ENCODE data around the gene ACSS3. TPM values are rescaled to one million over a fixed set of nuclear protein-coding genes. Genes with fewer than 3 reads are reported as not detected.
"Not testable (repeated sequence)": the region's sequence is repeated elsewhere in the genome, so short reads cannot be mapped to it uniquely, and the experiment has no call there.

The ACSS3 gene, protein sequence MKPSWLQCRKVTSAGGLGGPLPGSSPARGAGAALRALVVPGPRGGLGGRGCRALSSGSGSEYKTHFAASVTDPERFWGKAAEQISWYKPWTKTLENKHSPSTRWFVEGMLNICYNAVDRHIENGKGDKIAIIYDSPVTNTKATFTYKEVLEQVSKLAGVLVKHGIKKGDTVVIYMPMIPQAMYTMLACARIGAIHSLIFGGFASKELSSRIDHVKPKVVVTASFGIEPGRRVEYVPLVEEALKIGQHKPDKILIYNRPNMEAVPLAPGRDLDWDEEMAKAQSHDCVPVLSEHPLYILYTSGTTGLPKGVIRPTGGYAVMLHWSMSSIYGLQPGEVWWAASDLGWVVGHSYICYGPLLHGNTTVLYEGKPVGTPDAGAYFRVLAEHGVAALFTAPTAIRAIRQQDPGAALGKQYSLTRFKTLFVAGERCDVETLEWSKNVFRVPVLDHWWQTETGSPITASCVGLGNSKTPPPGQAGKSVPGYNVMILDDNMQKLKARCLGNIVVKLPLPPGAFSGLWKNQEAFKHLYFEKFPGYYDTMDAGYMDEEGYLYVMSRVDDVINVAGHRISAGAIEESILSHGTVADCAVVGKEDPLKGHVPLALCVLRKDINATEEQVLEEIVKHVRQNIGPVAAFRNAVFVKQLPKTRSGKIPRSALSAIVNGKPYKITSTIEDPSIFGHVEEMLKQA
- polyA plus RNA-seq (2013, experiment 1 of 2; ENCODE audit: insufficient read length) = 2.8 TPM
- polyA plus RNA-seq (2013, experiment 2 of 2; ENCODE audit: insufficient read length) = 2.8 TPM

GRCh38 chr12:81077686-81078441 is at the start of gene ACSS3:
Gene ACSS3, plus strand, starts transcription at chr12:81078079. Its CDS starts 42 bp downstream, at chr12:81078121.
- peak; percentile 23 for DNase-seq

DNA sequence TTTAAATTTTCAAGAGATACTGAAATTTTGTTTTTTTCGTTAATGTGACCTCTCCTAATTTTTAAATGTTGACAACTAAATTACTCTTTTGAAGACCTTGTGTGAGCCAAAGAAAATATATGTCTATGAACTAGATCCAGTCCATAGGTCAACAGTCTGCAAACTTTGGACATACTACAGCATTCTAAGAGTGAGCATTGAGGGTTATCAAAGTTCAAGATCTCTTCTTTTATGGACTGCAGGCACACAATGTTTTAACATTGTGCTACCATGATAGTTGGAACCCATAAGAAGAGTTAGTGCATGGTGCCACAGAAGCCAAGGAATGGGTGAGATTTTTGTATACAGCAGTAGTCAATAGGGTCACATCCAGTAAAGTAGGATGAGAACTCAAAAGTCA is 43.0 kb upstream of the ACSS3 start:
- no peak for DNase-seq

GRCh38 chr12:81039231-81039630 is 38.6 kb upstream of the ACSS3 start:
- DNase-seq = no peak

DNA sequence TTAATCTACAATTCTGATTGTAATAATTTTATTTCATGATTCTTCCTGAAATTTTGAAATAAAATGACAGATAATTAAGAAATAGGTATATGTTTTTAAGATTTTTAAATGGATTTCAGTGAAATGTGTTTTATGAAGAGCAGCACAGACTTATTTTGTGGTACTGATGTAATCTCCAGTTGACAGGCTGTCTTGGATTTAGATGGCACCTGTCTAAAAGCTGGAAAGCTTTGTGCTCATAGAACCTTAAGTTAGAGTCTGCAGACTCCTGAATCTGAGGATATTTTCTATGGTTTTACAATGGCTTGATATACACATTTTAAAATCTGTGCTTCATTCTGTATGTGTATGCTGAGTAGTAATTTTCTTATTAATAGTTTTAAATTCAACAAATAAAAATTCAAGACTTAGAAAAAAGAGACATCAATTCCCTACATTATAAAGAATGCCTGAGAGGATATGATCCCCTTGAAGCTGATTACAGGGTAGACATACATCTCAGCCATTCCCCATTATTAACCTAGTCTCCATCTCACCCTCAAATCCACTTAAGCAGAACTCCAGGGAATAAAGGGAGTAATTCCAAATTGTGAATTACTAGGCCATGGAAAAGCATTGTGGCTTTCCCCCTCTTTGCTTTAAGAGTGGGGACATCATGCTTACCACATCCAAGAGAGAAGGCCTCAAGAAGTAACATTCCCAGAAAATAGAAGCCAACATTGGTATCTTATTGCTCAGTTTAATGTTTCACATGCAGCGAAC is 33.7 kb upstream of the ACSS3 start:
- DNase-seq = no peak

- DNase-seq = not testable (repeated sequence)
These were observed 12.9 kb upstream of the ACSS3 start for GRCh38 chr12:81064971-81065370.

GRCh38 chr12:81070846-81071245 is 7.0 kb upstream of the ACSS3 start:
- peak; percentile 31 for DNase-seq

DNA sequence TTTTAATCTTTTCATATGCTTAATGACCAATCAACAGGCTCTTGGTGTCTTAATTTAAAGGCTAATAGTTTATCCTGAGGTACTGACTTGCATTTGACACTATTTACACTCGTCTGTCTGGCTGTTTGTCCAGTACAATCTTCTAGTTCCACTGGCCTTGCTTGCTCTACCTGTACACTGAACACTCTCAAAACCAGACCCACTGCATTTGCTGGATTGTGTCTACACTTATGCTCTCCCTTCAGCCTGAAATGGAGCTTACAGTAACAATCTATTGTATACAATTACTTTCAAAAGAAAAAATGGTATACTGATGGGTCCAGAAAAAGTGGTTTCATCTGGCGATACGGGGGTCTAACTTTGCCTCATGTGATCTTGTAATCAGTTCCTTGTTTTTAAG is 2.3 kb upstream of the ACSS3 start:
- no peak for DNase-seq

GRCh38 chr12:81077329-81077685 is 572 bp upstream of the ACSS3 start:
- DNase-seq = no peak

GRCh38 chr12:81078469-81079196 is 754 bp downstream of the ACSS3 start:
- DNase-seq = peak; percentile 66

- no peak for DNase-seq
These were observed 1.6 kb downstream of the ACSS3 start for GRCh38 chr12:81079280-81080076.

GRCh38 chr12:81080431-81080983 is 2.6 kb downstream of the ACSS3 start:
- no peak for DNase-seq

DNA sequence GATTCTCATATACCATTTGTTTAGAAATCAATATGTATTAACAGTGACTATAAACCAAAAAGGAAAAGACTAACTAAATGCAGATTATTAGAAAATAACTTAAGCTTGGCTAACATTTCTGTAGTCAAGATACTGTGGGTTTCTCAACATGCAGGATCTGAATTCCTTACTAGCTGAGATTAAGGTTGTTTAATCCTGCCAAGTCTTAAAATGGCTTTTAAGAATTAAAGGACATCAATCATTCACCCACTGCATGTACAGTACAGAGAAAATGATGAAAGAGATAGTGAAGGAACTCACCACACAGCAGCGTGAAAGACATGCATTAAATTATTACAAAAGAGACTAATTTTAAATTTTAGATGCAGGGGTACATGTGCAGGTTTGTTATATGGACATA is 3.8 kb downstream of the ACSS3 start:
- peak; percentile 29 for DNase-seq

- DNase-seq = no peak
These were observed 5.1 kb downstream of the ACSS3 start for GRCh38 chr12:81083018-81083417.

DNA sequence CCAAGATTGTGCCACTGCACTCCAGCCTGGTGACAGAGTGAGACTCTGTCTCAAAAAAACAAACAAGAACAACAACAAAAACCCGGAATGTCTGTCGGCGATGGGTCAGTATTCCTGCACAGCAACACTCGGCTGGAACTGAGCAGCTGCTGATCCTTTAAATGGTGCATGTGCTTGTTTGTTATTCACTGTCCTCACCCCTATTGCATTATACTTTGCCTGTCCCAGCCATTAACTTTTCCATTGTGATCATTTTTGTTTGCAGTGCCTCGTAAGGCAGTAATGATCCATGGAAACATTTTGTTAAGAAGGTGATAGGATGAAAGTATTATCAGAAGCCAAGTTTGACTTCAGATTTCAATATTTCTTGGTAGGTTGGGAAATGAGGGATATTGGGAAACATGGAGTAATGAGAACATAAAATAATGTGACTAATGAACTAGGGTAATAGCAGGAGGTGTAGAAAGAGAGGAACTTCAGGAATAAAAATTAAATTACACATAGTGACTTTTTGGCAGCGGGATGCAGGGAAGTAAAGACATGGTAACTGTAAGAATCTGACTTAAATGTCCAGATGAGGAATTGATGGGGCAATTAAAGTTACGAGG is 6.1 kb downstream of the ACSS3 start:
- DNase-seq = no peak

DNA sequence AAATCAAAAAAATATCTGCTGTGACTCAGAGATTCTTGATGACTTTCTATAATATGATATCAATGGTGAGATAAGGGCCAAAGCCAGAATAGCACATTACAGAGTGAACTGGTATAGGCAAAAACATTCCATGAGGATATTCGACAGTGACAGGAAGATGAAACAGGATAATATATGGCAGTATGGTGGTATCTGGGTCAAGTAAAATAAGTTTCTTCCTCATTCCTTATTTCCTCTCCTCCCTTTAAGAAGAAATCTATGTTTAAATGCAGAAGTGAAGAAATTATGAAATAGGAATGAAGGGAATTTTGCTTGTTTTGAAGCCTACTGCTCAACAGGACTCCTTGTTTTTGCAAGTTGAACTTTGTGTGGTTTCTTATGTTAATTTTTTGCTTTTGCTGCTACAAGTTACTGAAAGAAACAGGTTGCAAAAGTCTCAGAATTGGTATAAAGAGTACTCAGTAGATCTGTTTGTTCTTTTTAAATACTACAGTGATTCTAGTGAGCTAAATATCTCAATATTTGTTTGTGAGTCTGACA is 7.0 kb downstream of the ACSS3 start:
- no peak for DNase-seq

DNA sequence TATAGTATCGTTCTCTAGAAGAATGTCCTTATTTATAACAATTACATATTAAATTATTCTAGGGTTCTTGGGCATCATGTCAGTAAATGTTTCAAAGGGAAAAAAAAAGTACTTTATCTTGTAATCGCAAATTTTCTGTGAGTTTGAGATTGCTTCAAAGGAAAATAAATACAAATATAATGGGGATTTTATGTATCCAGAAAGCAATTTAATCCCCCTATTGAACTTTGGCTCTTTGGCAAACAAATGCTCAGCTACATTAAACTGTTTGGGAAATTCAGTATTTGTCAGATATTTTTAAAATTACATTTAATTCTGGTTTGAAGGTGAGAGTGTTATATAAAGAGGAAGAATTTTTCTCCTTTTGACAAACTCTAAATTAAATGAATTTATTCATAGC is 8.0 kb downstream of the ACSS3 start:
- no peak for DNase-seq

GRCh38 chr12:81086342-81086741 is 8.5 kb downstream of the ACSS3 start:
- no peak for DNase-seq

DNA sequence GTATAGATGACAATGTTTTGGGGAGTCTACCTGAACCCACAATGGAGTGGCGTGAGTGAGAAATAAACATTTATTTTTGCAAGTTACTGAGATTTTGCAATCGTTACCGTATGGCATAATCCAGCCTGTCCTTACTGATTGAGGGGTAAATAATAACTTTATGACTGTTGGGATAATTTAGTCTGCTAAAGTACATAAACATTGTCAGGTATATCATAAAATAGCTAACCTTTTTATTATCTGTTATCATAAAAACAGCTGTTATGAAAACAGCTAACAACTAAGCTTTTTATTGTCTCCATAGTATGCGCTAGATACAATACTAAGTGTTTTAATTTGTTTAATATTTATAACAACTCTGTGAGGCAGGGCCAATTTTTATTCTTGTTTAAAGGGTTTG is 10.3 kb downstream of the ACSS3 start:
- DNase-seq = no peak

DNA sequence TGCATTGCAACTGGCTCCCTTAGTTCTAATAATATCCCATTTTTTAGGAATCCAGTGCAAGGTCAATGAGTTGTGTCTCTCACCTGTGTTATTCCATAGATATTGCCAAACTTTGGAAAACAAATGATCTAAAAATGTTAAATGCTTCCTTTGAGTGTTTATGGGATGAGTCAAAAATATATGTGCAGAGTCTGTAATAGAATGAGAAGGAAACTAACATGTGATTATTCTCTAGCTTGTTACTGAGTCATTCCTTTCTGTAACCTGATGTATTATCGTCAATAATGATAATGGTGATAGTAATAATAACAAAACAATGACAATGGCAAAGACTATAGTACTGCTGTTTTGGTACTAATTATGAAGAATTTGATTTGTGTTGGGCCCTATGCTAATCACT is 11.5 kb downstream of the ACSS3 start:
- DNase-seq = no peak

DNA sequence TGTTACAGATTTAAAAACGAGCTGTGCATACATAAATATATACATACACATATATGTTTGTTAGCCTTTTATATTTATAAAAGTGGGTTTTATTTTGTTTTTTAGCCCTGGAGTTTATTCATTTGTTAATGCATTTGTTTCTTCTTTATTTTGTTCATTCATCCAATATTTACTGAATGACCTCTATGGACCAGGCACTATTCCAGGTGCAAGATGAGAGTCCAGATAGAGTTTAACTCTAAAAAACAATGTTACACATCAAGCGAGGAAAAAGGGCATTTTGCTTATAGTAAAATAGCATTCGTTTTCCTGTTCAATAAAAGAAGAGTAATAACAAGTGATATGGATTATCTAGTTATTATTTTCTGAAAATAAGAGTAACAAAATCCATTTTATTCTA is 14.2 kb downstream of the ACSS3 start:
- no peak for DNase-seq

All from fibroblast of skin of abdomen (primary cell).